Activated naive CD8-positive, alpha-beta T cell treated with anti-CD3 and anti-CD28 coated beads, Interleukin-2, amount 10 ng/mL, durations not matched to agents 7 days and 5 days (primary cell): ENCODE measurements around the gene PTEN. TPM values are rescaled to one million over a fixed set of nuclear protein-coding genes. Genes with fewer than 3 reads are reported as not detected.
"Not testable (repeated sequence)": the region's sequence is repeated elsewhere in the genome, so short reads cannot be mapped to it uniquely, and the experiment has no call there.

Experiments
- ATAC-seq: fragments of 150-1000 bp; cut with Tn5 transposase; one replicate; pipeline ENCODE4 v1.10.0; 2021; ENCODE audit warnings: low read depth, moderate library complexity
- POLR2A ChIA-PET: fragments of 350-600 bp; sonication (Branson Sonifier 250); formaldehyde crosslinking; loops from one replicate; lab custom pipeline; 2021; ENCODE audit warnings: antibody characterized with exemption; lab: Charles Lee
- DNase-seq: peaks from one replicate; pipeline ENCODE4 v3.0.0; 2021
- H3K27ac Mint-ChIP-seq: one replicate; pipeline ENCODE4 v1.8.0; 2022; ENCODE audit warnings: mild to moderate bottlenecking, mixed read lengths
- H3K27me3 Mint-ChIP-seq: one replicate; pipeline ENCODE4 v1.8.0; 2022; ENCODE audit warnings: mild to moderate bottlenecking, moderate library complexity, mixed read lengths
- H3K36me3 Mint-ChIP-seq: one replicate; pipeline ENCODE4 v1.8.0; 2021; ENCODE audit warnings: mild to moderate bottlenecking, mixed read lengths
- H3K4me1 Mint-ChIP-seq: one replicate; pipeline ENCODE4 v1.8.0; 2021; ENCODE audit warnings: mixed read lengths
- H3K4me3 Mint-ChIP-seq: one replicate; pipeline ENCODE4 v1.8.0; 2022; ENCODE audit warnings: mild to moderate bottlenecking, moderate library complexity, mixed read lengths
- H3K9me3 Mint-ChIP-seq: one replicate; pipeline ENCODE4 v1.8.0; 2021; ENCODE audit warnings: mixed read lengths
- total RNA-seq, 2 experiments: library from RNA; stranded (reverse); gene quantifications; one replicate each; pipeline ENCODE4 v1.2.3, GENCODE V29; 2021

The PTEN gene
- total RNA-seq, result 10 to 100 TPM; 81.9 to 97.1 TPM

DNA sequence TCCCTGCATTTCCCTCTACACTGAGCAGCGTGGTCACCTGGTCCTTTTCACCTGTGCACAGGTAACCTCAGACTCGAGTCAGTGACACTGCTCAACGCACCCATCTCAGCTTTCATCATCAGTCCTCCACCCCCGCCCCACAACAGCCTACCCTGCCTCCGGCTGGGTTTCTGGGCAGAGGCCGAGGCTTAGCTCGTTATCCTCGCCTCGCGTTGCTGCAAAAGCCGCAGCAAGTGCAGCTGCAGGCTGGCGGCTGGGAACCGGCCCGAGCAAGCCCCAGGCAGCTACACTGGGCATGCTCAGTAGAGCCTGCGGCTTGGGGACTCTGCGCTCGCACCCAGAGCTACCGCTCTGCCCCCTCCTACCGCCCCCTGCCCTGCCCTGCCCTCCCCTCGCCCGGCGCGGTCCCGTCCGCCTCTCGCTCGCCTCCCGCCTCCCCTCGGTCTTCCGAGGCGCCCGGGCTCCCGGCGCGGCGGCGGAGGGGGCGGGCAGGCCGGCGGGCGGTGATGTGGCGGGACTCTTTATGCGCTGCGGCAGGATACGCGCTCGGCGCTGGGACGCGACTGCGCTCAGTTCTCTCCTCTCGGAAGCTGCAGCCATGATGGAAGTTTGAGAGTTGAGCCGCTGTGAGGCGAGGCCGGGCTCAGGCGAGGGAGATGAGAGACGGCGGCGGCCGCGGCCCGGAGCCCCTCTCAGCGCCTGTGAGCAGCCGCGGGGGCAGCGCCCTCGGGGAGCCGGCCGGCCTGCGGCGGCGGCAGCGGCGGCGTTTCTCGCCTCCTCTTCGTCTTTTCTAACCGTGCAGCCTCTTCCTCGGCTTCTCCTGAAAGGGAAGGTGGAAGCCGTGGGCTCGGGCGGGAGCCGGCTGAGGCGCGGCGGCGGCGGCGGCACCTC is at the start of gene PTEN, which contains the start of gene KLLN:
PTEN (plus strand) TSS at position 573 of the 891 bp plus-strand sequence. CDS start 845 bp downstream, outside the sequence.
KLLN (minus strand) TSS at position 481 of the 891 bp plus-strand sequence. CDS start 1,046 bp downstream, outside the sequence.
- peak; percentile 61 for ATAC-seq
- POLR2A ChIA-PET, result interaction anchor here (0.6 to 4.3 kb wide), 25 partner anchors 9 to 590 kb away, joined by 3 to 97 read pairs (median 5); partner anchors contain the start of gene ATAD1
- no peaks in the 10 kb centered on the region for H3K27me3 Mint-ChIP-seq

DNA sequence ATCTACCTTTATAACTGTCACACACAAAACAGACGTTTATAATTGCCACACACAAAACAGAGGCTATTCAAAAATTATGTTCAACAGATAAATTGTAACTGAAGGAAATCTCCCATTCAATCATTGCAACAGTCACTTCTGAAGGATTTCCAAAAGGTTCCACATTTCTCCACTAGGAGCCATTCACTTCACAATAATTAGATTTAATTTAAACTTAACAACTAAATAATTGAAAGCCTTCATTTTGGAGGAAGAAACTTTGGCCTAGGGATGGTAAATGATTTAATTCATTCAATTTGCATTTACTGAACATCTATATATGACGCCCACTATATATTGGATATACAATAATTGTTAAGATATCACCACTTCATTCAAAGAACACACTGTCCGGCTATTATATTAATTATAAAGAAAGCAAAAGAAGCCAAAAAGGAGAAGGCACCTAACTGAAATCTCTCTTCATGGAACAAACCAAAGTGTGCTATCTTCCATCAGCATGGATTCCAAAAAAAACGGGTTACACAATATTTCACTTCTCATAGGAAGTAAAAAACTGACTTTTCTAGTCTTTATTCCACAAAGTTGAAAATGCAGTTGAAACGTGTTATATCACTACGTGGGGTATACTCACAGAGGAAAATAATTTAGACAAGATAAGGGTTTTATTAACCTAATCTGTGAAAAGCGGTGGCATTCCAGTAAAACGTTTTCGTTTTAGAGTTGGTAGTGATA is 47.1 kb upstream of the PTEN start:
- ATAC-seq, result no peak
- no peaks in the 10 kb centered on the region for H3K27me3 Mint-ChIP-seq
- H3K4me3 Mint-ChIP-seq, result peak overlapping the region; percentile 89
- POLR2A ChIA-PET, result no interaction called here
- peak overlapping the region; percentile 95 for H3K27ac Mint-ChIP-seq
- no peak for DNase-seq
- H3K36me3 Mint-ChIP-seq, result peaks cover 22% of the 10 kb centered on the region
- peaks cover 30% of the 10 kb centered on the region for H3K4me1 Mint-ChIP-seq
- no peaks in the 10 kb centered on the region for H3K9me3 Mint-ChIP-seq

More for the DNA sequence above, at the start of gene PTEN, which contains the start of gene KLLN:
- H3K4me3 Mint-ChIP-seq, result peak within 1 kb of the TSS; percentile 97
- peaks cover 22% of the 10 kb centered on the region for H3K36me3 Mint-ChIP-seq
- H3K9me3 Mint-ChIP-seq, result no peaks in the 10 kb centered on the region
- peak; percentile 89 for DNase-seq
- peaks cover 26% of the 10 kb centered on the region for H3K4me1 Mint-ChIP-seq
- peak within 1 kb of the TSS; percentile 95 for H3K27ac Mint-ChIP-seq

DNA sequence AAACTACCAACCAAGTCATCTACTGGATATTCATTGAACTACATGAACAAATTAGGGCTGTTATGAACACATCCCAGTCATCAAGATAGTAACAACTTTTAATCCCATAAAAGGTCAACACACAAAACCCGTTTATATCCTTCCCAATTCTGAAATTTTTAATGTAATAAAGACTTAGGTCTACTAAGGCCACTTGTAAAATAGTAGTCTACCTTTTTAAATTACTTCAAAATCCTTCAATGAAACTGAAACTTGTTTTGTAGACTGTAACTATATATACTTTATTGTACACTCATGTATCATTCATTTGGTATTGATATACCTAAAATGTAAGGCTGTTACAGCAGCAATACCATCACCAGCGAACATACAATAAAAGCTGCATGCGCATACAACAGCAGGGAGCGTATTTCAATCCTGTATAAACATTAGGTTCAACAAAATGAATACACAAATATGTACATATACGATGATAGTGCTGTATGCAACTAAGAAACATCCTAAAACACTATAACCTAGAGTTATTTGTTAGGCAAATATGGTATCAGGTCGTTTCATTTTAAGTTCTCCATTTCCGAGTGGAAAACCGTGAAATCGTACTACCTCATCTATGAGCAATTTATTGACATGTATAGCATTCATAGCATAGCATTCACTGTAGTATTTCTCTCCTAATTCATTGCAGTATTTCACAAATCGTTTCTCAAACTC is 46.4 kb upstream of the PTEN start:
- Mint-ChIP-seq H3K27ac (peak overlapping the region; percentile 95), H3K4me1 (peaks cover 30% of the 10 kb centered on the region), H3K36me3 (peaks cover 15% of the 10 kb centered on the region), H3K9me3 (no peaks in the 10 kb centered on the region), H3K27me3 (no peaks in the 10 kb centered on the region), H3K4me3 (peak overlapping the region; percentile 89)
- POLR2A ChIA-PET, result interaction anchor here (1.0 to 3.4 kb wide), 3 partner anchors 19 to 45 kb away, joined by 3 to 40 read pairs (median 11); partner anchors contain the start of genes KLLN and PTEN
- DNase-seq, result no peak
- ATAC-seq, result no peak

DNA sequence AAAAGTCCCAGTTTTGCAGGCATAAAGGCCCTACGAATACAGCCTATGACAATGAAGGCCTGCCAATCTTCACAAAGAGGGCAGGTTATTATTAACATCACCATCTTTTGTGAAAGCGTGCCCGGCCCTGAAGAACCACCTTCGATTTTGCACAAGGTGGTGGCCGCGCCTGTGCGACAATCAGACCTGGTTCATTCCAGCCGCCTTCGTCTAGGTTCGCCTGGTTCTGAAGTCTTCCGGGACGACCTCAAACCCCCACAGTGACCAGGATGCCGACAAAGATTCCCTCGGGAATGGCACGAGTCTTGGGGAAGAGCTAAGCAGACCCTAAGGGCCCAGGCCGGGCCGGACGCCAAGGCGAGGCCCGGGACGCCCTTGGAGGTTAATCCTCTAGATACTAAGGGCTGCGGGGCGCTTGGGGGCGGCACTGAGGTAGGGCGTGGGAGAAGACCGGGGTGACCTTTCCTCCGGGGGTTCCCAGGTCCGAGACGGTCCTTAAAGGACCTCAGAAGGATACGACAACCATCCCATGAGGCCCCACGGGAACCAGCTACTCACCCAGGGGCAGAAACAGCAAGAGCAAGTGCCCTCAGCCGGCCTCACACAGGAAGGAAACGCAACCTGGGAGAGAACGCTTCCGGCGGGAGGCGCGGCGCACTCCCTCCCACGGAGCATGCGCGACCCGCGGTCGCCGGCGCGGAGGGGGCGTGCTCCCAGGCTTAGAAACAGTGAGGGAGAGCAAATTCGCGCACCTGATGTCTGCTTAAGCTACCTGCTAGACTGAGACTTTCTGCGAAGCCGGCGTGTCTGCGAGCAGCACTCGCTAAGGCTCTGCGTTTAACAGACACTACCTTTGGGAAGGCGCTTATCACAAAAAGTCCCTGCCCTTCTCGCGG is 45.6 kb upstream of the PTEN start, which contains the start of gene ATAD1:
ATAD1 (minus strand) TSS at position 618 of the 896 bp plus-strand sequence. CDS start 3,627 bp downstream, outside the sequence.
- DNase-seq, result peak; percentile 92
- no peaks in the 10 kb centered on the region for H3K9me3 Mint-ChIP-seq
- peak within 1 kb of the TSS; percentile 95 for H3K27ac Mint-ChIP-seq
- peak; percentile 93 for ATAC-seq
- POLR2A ChIA-PET, result interaction anchor here (0.6 to 3.4 kb wide), 11 partner anchors 11 to 1596 kb away, joined by 3 to 40 read pairs (median 3); partner anchors contain the start of genes IFIT5, KLLN, PTEN and RNLS
- H3K4me3 Mint-ChIP-seq, result peak within 1 kb of the TSS; percentile 89
- H3K4me1 Mint-ChIP-seq, result peaks cover 30% of the 10 kb centered on the region
- peaks cover 11% of the 10 kb centered on the region for H3K36me3 Mint-ChIP-seq
- H3K27me3 Mint-ChIP-seq, result no peaks in the 10 kb centered on the region

DNA sequence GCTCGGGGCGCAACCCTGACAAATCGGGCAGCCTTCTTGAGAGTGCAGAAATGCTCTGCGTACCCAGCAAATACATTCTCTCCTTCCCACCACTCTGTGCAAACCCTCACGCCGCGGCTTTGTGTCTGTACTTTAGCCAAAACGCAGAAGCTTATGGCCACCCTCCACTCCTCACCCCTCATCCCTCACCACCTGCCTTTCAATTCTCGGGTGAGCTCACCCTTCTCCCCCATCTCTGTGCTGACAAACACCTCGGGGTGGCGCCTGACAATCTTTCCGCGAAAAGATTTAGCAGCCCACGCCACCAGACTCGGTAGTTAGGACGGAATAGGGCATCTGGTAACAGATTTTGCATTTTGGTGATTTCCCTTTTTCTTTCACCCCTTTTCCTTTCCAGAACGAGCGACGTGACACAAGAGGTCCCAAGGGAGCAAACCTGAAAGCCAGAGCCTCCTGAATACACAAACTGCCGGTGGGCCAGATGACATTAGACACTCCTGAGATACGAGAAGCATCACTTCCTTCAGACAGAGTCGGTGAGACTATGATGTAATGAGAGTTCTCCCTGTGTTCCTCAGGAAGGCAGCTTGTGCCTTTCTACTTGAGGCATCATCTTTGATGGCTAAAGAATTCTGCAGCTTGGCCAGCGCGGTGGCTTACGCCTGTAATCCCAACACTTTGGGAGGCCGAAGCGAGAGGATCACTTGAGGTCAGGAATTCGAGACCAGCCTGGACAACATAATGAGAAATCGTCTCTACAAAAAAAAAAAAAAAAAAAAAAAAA is 44.7 kb upstream of the PTEN start:
- Mint-ChIP-seq H3K27me3 (no peaks in the 10 kb centered on the region), H3K27ac (peak overlapping the region; percentile 95), H3K36me3 (peaks cover 9% of the 10 kb centered on the region), H3K4me3 (peak overlapping the region; percentile 89), H3K4me1 (peaks cover 30% of the 10 kb centered on the region), H3K9me3 (no peaks in the 10 kb centered on the region)
- POLR2A ChIA-PET, result interaction anchor here (0.9 to 3.4 kb wide), 11 partner anchors 10 to 1595 kb away, joined by 3 to 40 read pairs (median 3); partner anchors contain the start of genes IFIT5, KLLN, MINPP1 and PTEN
- DNase-seq, result peak; percentile 31
- ATAC-seq, result peak; percentile 62

DNA sequence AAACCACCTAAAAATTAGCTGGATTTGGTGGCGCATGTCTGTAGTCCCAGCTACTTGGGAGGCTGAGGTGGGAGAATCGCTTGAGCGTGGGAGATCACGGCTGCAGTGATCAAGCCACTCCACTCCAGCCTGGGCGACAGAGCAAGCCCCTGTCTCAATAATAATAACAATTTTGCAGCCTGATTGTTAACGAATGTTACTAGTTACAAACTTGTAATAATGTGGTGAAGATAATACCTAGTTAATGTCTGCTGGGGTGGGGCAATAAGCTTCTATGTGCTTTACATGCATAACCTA is 44.2 kb upstream of the PTEN start:
- Mint-ChIP-seq H3K36me3 (peaks cover 8% of the 10 kb centered on the region), H3K4me1 (peaks cover 29% of the 10 kb centered on the region), H3K27me3 (no peaks in the 10 kb centered on the region), H3K4me3 (no peak overlapping the region), H3K27ac (no peak overlapping the region), H3K9me3 (no peaks in the 10 kb centered on the region)
- no peak for ATAC-seq
- POLR2A ChIA-PET, result interaction anchor here (0.9 to 3.4 kb wide), 4 partner anchors 21 to 315 kb away, joined by 3 to 40 read pairs (median 10); partner anchors contain the start of genes KLLN, MINPP1 and PTEN
- DNase-seq, result no peak

DNA sequence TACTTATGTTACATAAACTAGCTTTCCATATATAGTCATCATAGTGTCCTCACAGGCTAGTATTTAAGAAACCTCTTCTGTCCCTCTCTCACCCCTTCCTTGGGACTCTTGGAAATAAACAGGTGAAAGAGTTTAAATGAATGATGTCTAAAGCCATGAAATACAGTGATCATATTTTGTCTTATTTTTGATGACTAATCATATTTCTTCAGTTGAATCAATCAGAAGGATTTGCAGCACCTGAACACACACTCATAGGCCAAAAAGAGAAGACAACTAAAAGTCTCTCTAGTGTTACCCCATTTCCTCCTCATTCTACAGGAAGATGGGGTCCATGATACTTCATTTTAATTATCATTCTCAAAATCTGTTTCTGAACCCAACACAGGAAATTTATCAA is 36.8 kb upstream of the PTEN start:
- DNase-seq, result no peak
- ATAC-seq, result no peak
- Mint-ChIP-seq H3K4me3 (no peak overlapping the region), H3K27ac (peak overlapping the region; percentile 52), H3K9me3 (peaks cover 2% of the 10 kb centered on the region), H3K36me3 (peaks cover 3% of the 10 kb centered on the region), H3K4me1 (peaks cover 17% of the 10 kb centered on the region), H3K27me3 (no peaks in the 10 kb centered on the region)
- POLR2A ChIA-PET, result no interaction called here

DNA sequence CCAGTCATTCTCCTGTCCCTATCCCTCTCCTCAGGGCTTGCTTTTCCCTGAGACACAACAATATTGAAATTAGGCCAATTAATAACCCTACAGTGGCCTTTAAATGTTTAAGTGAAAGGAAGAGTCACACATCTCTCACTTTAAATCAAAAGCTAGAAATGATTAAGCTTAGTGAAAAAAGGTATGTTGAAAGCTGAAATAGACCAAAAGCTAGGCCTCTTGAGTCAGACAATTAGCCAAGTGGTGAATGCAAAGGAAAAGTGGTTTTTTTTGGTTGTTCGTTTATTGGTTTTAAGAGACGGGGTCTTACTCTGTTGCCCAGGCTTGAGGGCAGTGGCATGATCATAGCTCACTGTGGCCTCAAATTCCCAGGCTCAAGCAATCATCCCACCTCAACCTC is 35.7 kb upstream of the PTEN start:
- no peak for ATAC-seq
- Mint-ChIP-seq H3K9me3 (peaks cover 2% of the 10 kb centered on the region), H3K4me1 (peaks cover 17% of the 10 kb centered on the region), H3K36me3 (peaks cover 3% of the 10 kb centered on the region), H3K27ac (no peak overlapping the region), H3K4me3 (no peak overlapping the region), H3K27me3 (no peaks in the 10 kb centered on the region)
- POLR2A ChIA-PET, result no interaction called here
- no peak for DNase-seq

DNA sequence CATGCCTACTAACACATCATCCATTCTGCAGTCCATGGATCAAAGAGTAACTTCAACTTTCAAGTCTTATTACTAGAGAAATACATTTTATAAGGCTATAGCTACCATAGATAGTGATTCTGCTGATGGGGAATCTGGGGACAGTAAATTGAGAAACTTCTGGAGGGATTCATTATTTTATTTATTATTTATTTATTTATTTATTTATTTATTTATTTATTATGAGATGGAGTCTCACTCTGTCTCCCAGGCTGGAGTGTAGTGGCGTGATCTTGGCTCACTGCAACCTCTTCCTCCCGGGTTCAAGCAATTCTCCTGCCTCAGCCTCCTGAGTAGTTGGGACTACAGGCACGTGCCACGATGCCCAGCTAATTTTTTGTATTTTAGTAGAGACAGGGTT is 34.4 kb upstream of the PTEN start:
- DNase-seq, H3K27me3 Mint-ChIP-seq, ATAC-seq, H3K9me3 Mint-ChIP-seq, H3K4me3 Mint-ChIP-seq, H3K27ac Mint-ChIP-seq, H3K36me3 Mint-ChIP-seq: not testable (repeated sequence)
- POLR2A ChIA-PET, result interaction anchor here (0.5 to 0.8 kb wide), 2 partner anchors 11 to 736 kb away, joined by 3 to 4 read pairs; partner anchors contain the start of gene ATAD1
- peaks cover 17% of the 10 kb centered on the region for H3K4me1 Mint-ChIP-seq

DNA sequence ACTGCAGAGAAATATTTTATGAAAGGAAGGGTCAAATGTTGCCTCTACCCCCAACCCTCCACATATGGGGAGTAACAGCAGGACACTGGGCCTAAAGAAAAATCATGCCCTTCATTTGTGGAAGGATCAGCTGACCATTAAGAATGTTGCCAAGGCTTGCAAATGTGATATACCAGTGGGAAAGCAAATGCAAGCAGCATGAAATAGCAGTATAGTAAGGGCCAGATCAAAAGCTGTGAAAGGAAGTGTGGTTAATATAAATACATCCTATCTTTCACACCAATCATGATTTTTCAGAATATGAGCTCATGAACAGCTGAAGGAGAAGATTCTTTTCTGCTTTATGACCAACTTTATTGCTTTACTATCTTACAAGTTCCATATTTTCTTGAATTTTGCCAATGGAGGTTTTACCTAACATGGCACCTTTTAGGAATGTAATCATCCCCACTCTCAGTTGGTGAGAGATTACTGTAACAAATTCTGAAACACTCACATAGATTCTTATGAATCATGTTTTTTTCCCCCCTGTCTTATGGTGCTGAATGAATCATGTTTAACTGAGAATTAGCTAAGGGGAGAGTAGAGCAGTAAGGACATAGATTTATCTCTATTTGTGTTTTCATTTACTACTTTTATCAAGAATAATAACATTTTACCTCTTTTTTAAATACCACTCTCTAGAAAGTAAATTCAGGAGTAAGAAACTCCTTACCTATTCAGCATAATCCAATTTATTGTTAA is 33.3 kb upstream of the PTEN start:
- ATAC-seq, result peak; percentile 18

More for the DNA sequence above, 33.3 kb upstream of the PTEN start:
- H3K27me3 Mint-ChIP-seq, result no peaks in the 10 kb centered on the region
- peaks cover 3% of the 10 kb centered on the region for H3K36me3 Mint-ChIP-seq
- POLR2A ChIA-PET, result interaction anchor here (1.0 kb wide), 1 partner anchor 32 kb away, joined by 6 read pairs; no protein-coding TSS in a partner anchor
- no peak overlapping the region for H3K27ac Mint-ChIP-seq
- H3K4me3 Mint-ChIP-seq, result no peak overlapping the region
- DNase-seq, result no peak
- peaks cover 17% of the 10 kb centered on the region for H3K4me1 Mint-ChIP-seq
- H3K9me3 Mint-ChIP-seq, result peaks cover 2% of the 10 kb centered on the region
